Measurements from ENCODE around the gene BIRC6.

DNA sequence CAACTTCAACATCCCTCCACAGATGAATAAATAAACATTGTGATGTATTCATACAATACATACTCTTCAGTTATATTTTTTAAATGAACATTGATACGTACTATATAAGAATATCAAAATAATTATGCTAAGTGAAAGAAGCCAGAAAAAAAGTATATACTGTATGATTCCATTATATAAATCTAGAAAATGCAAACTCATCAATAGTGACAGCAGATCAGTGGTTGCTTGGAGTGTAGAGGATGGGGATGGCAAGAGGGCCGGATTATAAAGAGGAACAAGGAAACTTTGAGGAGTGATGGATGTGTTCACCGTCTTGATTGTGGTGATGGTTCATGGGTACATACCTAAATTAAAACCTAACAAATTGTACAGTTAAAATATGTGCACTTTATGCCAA, 268.0 kb downstream of the BIRC6 start:
- TF ChIP-seq, protein P1, sequence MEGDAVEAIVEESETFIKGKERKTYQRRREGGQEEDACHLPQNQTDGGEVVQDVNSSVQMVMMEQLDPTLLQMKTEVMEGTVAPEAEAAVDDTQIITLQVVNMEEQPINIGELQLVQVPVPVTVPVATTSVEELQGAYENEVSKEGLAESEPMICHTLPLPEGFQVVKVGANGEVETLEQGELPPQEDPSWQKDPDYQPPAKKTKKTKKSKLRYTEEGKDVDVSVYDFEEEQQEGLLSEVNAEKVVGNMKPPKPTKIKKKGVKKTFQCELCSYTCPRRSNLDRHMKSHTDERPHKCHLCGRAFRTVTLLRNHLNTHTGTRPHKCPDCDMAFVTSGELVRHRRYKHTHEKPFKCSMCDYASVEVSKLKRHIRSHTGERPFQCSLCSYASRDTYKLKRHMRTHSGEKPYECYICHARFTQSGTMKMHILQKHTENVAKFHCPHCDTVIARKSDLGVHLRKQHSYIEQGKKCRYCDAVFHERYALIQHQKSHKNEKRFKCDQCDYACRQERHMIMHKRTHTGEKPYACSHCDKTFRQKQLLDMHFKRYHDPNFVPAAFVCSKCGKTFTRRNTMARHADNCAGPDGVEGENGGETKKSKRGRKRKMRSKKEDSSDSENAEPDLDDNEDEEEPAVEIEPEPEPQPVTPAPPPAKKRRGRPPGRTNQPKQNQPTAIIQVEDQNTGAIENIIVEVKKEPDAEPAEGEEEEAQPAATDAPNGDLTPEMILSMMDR (IDR thresholded peaks at IDR 0.05): no peak
- no peak for TF ChIP-seq POLR2A (IDR thresholded peaks at IDR 0.05)

Data from uterus (tissue), 2 donors.